Psoas muscle (tissue), 8 donors: ENCODE data around the gene PC. TPM values are rescaled to one million over a fixed set of nuclear protein-coding genes. Genes with fewer than 3 reads are reported as not detected.

Source experiments
- ATAC-seq, 4 donors: fragments of 200-7000 bp; cut with Tn5 transposase; one replicate each; pipeline ENCODE4 v1.9.1; 2020; ENCODE audit warnings: moderate library complexity in 3 of 4, mild to moderate bottlenecking in 2 of 4
- DNase-seq, 2 donors: peaks; one replicate each; pipeline ENCODE4 v3.0.0-alpha.2; 2020
- H3K27ac ChIP-seq: fragments of 200-600 bp; one replicate; pipeline ENCODE4 v1.8.0; 2022
- H3K27me3 ChIP-seq, 3 donors: fragments of 200-600 bp in 1 of 3; one replicate each; pipeline versions ENCODE4 v1.6.1 to v1.8.0; 2013 to 2022; ENCODE audit warnings: low read length in 2 of 3, mild to moderate bottlenecking in 2 of 3, moderate library complexity in 1 of 3; ENCODE audit not compliant: insufficient read depth in 3 of 3
- H3K36me3 ChIP-seq, 2 donors: fragments of 200-600 bp in 1 of 2; one replicate each; pipeline versions ENCODE4 v1.6.1 to v1.8.0; 2013 to 2022; ENCODE audit warnings: low read depth in 1 of 2, mild to moderate bottlenecking in 1 of 2, moderate library complexity in 1 of 2; ENCODE audit not compliant: insufficient read depth in 1 of 2
- H3K4me1 ChIP-seq: fragments of 200-600 bp; one replicate; pipeline ENCODE4 v1.8.0; 2022
- H3K4me3 ChIP-seq: fragments of 200-600 bp; one replicate; pipeline ENCODE4 v1.8.0; 2022; ENCODE audit warnings: mild to moderate bottlenecking
- H3K9me3 ChIP-seq: fragments of 200-600 bp; one replicate; pipeline ENCODE4 v1.8.0; 2022
- WGBS, 3 donors: extraction: QIAGEN DNeasy Blood & Tissue Kit; methylation state at CpG; one replicate each; pipeline versions ENCODE4 v1.1.6 to v1.1.7; 2013; 5-methylcytosine and 5-hydroxymethylcytosine counted together
- intact Hi-C, 2 donors: fragments of 100-400 bp; cut with DNase I; formaldehyde crosslinking; loops; one replicate each; pipeline versions ENCODE4 v1.11.0 to v1.14.2; 2022
- polyA plus RNA-seq, 3 donors: library from polyadenylated mRNA; stranded (reverse); fragments of 200-250 nt; gene quantifications; one replicate each; pipeline ENCODE4 v1.2.3, GENCODE V29; 2013
- total RNA-seq, 4 donors: library from RNA; stranded (reverse); fragmentation: NEBNext Ultra II Directional in 2 of 4; extraction: Animal tissue kit (Norgen Biotek cat#: 25700) in 2 of 4; gene quantifications; one replicate each; pipeline versions ENCODE4 v1.2.1 to v1.2.4, GENCODE V29; 2021 to 2023
- TF ChIP-seq, protein P1 (sequence below): fragments of 200-600 bp; IDR thresholded peaks from one replicate; pipeline ENCODE4 v1.8.0; 2022; ENCODE audit warnings: antibody characterized with exemption
- donor health status: healthy with polysubstance abuse.
- donor health status: DM: no; HTN: no; CAD: no; lungs with moderate emphysema.
- donor health status: Bipolar disorder and iron deficiency.
- donor health status: healthy.
- donor health status: DM: yes; HTN: yes; CAD: no.
- donor health status: DM: no; HTN: no; CAD: no.
- donor health status: DM: no; HTN: no; CAD: no.
- donor health status: DM: yes; HTN: yes; CAD: no.

The PC gene
- total and polyA plus RNA-seq, 7 donors, result 11.1 to 48.8 (median 18.3) TPM

DNA sequence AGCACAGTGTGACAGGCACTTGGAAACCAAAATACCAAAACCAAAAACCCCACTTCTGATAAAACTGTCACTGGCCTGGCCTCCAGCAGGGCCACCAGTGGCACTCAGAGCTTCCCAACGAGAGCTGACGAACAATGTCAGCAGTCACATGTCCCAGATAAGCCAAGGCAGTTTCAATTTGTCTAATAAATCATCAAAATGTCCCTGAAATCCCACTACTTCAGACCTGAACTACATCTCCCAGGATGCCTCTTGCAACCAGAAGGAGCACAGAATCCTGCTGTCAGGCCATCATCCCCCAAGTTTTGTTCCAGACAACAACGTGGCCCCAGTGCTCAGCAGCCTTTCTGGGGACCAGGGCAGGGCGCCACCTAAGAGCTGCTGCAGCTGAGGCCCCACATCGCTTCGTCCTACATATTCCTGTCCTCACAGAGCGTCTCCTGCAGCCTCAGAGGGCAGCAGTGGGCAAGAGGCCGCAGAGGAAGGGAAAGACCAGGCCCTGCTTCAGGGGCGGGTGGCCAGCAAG lies 76.2 kb downstream of the PC start:
- TF ChIP-seq, protein P1, sequence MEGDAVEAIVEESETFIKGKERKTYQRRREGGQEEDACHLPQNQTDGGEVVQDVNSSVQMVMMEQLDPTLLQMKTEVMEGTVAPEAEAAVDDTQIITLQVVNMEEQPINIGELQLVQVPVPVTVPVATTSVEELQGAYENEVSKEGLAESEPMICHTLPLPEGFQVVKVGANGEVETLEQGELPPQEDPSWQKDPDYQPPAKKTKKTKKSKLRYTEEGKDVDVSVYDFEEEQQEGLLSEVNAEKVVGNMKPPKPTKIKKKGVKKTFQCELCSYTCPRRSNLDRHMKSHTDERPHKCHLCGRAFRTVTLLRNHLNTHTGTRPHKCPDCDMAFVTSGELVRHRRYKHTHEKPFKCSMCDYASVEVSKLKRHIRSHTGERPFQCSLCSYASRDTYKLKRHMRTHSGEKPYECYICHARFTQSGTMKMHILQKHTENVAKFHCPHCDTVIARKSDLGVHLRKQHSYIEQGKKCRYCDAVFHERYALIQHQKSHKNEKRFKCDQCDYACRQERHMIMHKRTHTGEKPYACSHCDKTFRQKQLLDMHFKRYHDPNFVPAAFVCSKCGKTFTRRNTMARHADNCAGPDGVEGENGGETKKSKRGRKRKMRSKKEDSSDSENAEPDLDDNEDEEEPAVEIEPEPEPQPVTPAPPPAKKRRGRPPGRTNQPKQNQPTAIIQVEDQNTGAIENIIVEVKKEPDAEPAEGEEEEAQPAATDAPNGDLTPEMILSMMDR, result no peak
- Histone ChIP-seq H3K9me3 (no peaks in the 10 kb centered on the region), H3K27me3 (no peaks in the 10 kb centered on the region), H3K36me3 (no peaks in the 10 kb centered on the region), H3K27ac (peak overlapping the region; percentile 70), H3K4me3 (no peak overlapping the region), H3K4me1 (peaks cover 56% of the 10 kb centered on the region)
- WGBS, 3 donors, result 74 to 92% (median 80%) methylated on average over 9 of the region's 9 CpGs
- ATAC-seq (no peak), DNase-seq (peak in 1 of 2 donors; percentile 34)
- intact Hi-C loops, result loop anchor here (2.0 to 5.0 kb wide), 2 partner anchors 187 to 190 kb away; no protein-coding TSS in a partner anchor

DNA sequence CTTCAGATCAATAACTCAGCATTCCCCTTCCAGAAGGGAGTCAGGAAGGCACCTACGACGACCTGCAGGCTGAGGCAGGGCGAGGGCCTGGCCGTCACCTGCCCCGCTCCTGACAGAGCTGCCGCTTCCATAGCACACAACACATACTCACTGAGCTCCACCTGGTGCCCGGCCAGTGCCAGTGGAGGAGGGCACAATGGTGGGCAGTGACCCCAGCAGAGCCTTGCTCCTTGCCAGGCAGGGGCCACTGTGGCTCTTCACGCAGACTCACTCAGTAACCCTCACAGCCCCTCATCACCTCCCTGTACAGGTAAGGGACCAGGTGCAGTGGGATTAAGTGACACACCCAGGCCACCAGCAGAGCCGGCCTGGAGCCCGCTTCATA lies 76.7 kb downstream of the PC start:
- H3K27ac ChIP-seq, result no peak overlapping the region
- TF ChIP-seq, protein P1, result no peak
- WGBS, 3 donors, result 89 to 94% (median 90%) methylated on average over 10 of the region's 10 CpGs
- no peaks in the 10 kb centered on the region for H3K9me3 ChIP-seq
- ATAC-seq, result no peak
- peaks cover 54% of the 10 kb centered on the region for H3K4me1 ChIP-seq
- no peaks in the 10 kb centered on the region for H3K36me3 ChIP-seq
- no peaks in the 10 kb centered on the region for H3K27me3 ChIP-seq
- peak in 1 of 2 donors; percentile 42 for DNase-seq
- H3K4me3 ChIP-seq, result no peak overlapping the region
- intact Hi-C loops, result loop anchor here in 1 of 2 donors (5.0 kb wide), 1 partner anchor 189 kb away; no protein-coding TSS in a partner anchor

DNA sequence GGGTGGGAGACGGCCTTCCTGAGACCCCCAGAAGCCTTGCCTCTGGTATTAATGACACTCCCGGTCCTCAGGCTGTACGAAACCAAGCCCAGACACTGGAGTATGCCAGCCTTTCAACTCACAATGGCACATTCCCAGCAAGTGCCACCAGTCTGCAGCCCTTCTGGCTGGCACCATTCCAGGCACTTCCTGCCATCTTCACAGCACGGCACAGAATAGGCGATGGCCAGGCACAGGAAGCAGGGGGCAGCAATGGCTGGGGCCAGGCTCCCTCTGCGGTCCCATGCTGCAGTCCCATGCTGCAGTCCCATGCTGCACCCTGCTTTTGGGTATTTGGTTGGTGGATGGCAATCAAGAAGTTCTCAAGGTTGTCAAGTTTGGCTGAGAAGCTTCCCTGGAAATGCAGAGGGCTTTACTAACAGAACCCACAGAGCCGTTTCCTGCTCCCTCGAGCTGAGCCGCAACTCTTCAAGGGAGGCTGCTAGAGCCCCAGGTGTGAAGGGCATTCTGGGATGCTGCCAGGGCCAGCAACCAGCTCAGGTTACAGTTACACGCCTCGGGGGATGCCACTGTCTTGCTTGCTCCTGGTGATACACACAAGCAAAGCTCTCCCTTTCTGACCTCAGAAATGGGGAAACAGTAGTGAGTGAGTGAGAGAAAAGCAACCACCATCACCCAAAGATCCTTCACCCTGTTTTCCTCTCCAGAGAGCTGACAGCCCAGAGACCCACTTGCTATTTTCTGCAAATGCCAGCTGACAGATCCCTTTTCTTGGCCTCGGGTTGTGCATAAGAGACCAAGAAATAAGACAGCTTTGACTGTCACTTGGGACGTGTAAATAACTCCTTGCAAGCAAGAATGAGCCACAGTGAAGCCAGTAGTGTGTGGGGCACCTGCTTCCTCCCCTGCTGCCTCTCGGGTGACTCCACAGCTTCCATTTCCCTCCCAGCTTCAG lies 77.4 kb downstream of the PC start:
- peak in 1 of 2 donors; percentile 58 for DNase-seq
- peak in 2 of 4 donors; percentile 29 to 37 for ATAC-seq
- Histone ChIP-seq H3K4me3 (no peak overlapping the region), H3K27ac (no peak overlapping the region), H3K27me3 (no peaks in the 10 kb centered on the region), H3K9me3 (no peaks in the 10 kb centered on the region), H3K36me3 (no peaks in the 10 kb centered on the region), H3K4me1 (peaks cover 51% of the 10 kb centered on the region)
- intact Hi-C loops, result loop anchor here in 1 of 2 donors (5.0 kb wide), 1 partner anchor 188 kb away; no protein-coding TSS in a partner anchor
- TF ChIP-seq, protein P1, result no peak
- WGBS, 3 donors, result 30 to 49% (median 33%) methylated on average over 14 of the region's 14 CpGs

DNA sequence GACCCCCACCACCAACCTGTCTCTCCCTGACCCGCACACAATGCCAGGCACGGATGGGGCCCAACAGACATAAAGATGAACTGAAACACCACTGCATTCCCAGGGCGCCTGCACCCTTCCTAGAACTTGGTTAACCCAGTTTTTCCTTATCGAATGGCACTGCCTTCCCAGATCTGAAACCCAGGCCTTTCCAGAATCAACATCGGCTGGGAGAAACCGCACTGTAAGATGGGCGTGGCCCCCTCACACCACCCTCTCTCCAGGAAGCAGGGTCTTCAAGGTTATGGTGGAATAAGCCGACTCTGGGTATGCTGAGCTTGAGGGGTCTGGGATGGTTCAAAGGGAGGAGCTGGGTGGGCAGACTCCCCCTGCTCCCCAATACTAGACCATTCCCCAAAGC lies 78.2 kb downstream of the PC start:
- peak in 1 of 2 donors; percentile 32 for DNase-seq
- Histone ChIP-seq H3K36me3 (no peaks in the 10 kb centered on the region), H3K27ac (no peak overlapping the region), H3K4me1 (peaks cover 51% of the 10 kb centered on the region), H3K9me3 (no peaks in the 10 kb centered on the region), H3K27me3 (no peaks in the 10 kb centered on the region), H3K4me3 (no peak overlapping the region)
- ATAC-seq, result no peak
- WGBS, 3 donors, result 89 to 93% (median 92%) methylated on average over 8 of the region's 8 CpGs
- intact Hi-C loops, result loop anchor here in 1 of 2 donors (5.0 kb wide), 1 partner anchor 188 kb away; no protein-coding TSS in a partner anchor
- TF ChIP-seq, protein P1, result no peak
